Stimulated activated CD4-positive, alpha-beta T cell treated with anti-CD3 and anti-CD28 coated beads, Interleukin-2, amount 100 ng/mL, for 4 hours (primary cell): ENCODE results near the gene PCNX1.
"Not testable (repeated sequence)": the region's sequence is repeated elsewhere in the genome, so short reads cannot be mapped to it uniquely, and the experiment has no call there.

Experiments
- DNase-seq: peaks from one replicate; pipeline ENCODE4 v3.0.0-alpha.2; 2020; ENCODE audit warnings: low read depth

PCNX1 gene

DNA sequence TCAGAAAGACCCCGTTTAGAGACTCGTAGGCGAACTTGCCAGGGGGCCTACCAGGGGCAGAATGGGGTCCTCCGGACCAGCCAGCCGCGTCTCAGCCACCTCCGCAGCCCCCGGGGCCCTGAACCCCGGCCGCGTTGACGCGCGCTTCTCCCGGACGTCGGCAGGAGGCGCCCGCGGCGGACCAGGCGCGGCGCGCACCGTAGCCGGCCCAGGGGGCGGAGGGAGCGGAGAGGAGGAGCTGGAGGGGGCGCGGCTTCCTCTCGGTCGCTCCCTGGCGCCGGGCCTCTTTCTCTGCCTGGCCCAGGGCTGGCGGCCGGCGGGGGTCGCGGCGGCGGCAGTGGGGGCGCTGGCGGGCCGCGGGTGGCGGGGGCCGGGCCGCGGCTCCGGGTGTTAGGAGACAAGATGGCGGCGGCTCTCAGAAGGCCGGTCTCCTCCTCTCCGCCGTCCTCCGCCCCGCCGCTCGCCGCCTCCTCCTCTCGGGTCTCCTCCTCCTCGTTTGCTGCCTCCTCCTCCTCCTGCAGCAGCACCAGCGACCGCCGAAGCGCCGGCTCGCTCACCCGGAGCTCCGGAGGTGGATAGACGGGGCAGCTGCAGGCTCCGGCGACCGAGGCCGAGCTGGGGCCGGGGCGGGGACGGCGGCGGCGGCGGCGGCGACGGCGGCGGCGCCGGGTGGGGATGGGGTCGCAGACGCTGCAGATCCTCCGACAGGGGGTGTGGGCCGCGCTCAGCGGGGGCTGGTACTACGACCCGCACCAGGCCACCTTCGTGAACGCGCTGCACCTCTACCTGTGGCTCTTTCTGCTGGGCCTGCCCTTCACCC is at the start of gene PCNX1:
Gene PCNX1 (plus strand): TSS at position 284 of the 820 bp plus-strand sequence. CDS start 392 bp downstream, at position 676.
- peak; percentile 84 for DNase-seq

DNA sequence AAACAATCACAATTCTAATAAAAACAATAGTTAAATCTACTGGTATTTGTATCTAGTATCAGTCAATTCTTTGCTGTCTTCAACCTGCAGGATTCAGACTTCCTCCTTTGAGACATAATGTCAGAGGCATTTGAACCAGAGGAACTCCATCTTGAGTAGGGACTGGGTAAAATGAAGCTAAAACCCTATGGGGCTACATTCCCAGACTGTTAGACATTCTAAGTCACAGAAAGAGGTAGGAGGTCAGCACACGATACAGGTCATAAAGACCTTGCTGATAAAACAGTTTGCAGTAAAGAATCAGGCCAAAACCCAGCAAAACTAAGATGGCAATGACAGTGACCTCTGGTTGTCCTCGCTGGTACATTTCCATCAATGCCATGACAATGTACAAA is 49.8 kb upstream of the PCNX1 start:
- DNase-seq = no peak

DNA sequence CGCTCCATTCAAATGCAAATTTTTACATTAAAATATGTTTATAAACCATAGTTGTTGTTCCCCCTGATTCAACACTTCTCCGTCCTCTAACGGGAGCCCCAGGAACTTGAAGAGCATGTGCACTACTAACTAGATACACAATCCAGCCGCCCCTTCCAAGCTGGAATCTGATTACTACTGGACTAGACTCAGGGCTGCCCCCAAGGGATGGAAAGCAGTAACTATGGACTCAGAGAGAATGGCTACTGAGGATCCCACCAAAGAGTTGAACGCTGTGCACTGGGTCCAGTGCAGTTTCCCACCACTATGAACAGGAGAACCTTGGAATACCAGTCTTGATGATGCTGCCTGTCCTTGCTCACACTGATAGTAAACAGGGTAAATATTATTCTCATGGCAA is 48.6 kb upstream of the PCNX1 start:
- DNase-seq = no peak

- not testable (repeated sequence) for DNase-seq
Measured at GRCh38 chr14:70866992-70867391, 40.3 kb upstream of the PCNX1 start.

- no peak for DNase-seq
Measured at GRCh38 chr14:70871001-70871400, 36.3 kb upstream of the PCNX1 start.

GRCh38 chr14:70871863-70872677 is 35.2 kb upstream of the PCNX1 start:
- DNase-seq = no peak

DNA sequence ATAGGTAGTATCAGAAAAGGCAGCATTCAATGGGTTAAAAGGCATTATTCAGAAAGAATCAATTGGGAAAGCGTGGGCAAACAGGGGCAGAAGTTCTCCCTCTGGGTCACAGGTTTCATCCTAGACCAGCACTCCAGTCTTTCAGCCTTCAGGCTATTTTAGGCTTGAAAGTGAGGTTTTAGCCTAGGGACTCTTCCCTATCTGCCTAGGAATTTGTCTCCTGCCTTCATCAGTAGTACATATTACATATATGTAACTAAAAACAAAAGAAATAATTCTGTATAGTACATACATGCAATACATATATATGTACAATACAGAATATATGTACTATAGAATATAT is 34.6 kb upstream of the PCNX1 start:
- DNase-seq = no peak

DNA sequence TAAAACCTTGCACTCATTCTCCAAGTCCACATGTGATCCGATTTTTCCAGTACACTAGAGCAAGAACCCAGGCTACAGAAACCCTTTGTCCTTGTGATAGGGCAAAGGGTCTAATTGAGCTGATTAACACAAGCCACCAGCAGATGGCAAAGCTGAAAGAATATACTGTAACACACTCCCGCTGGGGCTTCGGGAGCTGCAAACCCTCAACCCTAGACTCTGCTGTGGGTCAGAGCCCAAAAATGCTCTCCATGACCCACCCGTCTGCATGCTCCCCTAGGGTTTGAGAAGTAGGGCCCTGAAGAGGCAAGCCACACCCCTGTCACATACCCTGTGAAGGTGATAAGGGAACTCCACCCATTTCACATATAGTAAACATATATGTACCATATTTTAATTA is 33.6 kb upstream of the PCNX1 start:
- DNase-seq = no peak

- DNase-seq = not testable (repeated sequence)
Measured at GRCh38 chr14:70875811-70876460, 31.3 kb upstream of the PCNX1 start.

- no peak for DNase-seq
Measured at GRCh38 chr14:70879448-70879847, 27.8 kb upstream of the PCNX1 start.

GRCh38 chr14:70880888-70881287 is 26.4 kb upstream of the PCNX1 start:
- not testable (repeated sequence) for DNase-seq

DNA sequence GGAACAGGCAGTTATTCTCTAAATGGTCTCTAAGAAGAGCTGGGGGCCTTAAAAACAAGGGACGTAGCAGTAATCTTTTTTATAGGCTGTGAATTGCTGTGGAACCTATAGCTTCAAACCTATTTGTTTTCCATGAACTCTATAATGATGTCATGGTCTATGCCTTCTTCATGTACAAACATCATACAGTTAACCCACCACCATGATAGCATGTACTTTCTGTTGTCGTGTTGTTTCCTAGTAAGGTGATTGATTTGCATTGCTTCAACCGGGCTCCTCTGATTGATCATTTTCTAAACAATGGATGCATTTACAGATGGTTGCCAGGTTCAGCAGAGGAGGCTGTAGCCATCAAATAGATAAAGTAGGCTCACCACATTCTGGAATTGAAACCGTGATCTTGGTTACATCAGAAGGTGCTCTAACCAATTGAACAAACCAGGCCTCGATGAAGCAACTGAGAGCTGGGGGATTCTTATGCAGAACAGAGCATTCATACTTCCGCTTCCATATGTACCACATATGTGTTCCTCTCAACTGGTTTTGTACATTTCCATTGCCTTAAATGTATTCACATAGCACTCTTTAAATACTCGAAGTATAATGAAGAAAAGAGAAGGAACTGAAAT is 25.6 kb upstream of the PCNX1 start:
- DNase-seq = no peak

DNA sequence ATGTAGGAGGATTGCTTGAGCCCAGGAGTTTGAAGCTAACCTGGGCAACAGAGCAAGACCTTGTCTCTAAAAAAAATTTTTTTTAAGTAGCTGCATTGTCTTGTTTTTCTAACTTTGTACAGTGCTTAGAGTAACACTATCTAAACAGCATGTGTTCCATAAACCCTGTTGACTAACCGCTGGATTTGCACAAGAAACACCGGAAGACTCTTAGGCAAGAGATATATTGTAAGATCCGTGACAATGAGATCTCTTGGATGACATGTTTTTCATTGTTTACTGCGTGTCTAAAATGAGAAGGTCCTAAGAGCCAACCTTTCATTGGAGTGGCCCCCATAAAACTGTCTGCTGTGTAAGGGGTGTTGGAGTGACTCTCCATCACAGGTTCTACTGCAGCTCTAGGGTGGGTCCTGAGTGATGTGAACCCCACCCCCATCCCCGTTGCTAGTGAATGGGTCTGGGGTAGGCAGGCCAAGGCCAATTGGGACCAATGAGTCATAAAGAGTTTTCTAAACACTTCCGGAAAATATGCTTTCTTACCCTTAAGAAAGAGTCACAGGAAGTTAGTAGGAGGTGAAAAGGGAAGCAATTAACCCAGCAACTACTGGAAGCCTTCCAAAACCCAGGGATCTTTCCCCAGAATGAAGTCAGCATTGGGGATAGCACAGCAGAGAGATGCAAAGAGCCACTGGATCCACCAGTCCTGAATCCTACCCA is 24.3 kb upstream of the PCNX1 start:
- no peak for DNase-seq

GRCh38 chr14:70884595-70885342 is 22.5 kb upstream of the PCNX1 start:
- no peak for DNase-seq

DNA sequence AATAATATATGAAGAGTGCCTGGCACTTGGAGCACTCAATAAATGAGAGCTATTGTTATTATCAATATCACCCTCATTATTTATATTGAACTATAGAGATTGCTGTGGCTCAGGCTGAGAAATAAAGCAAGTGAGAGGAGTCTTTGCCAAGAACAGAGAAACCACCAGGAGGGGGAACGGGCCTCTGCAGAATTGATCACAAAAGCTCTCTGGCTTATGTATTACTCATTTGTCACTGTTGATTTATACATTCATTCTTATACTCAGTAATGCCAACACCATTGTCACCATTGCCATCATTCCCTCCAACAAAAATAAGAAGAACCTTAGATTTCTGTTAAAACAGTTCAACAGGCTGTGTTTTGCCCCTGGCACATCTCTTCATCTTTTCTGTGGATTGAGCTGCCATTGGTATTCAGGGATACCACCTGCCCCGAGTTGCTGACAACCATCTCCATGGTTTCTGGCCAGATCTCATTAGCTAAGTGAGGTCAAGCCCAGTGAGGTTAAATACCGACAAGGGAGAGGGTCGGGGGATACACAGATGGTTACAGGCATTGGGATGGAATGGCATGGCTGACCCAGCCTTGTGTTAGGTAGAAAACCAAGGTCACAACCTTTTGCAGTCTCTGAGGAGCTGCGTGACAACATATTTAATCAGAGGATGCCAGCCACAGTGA is 21.8 kb upstream of the PCNX1 start:
- no peak for DNase-seq

DNA sequence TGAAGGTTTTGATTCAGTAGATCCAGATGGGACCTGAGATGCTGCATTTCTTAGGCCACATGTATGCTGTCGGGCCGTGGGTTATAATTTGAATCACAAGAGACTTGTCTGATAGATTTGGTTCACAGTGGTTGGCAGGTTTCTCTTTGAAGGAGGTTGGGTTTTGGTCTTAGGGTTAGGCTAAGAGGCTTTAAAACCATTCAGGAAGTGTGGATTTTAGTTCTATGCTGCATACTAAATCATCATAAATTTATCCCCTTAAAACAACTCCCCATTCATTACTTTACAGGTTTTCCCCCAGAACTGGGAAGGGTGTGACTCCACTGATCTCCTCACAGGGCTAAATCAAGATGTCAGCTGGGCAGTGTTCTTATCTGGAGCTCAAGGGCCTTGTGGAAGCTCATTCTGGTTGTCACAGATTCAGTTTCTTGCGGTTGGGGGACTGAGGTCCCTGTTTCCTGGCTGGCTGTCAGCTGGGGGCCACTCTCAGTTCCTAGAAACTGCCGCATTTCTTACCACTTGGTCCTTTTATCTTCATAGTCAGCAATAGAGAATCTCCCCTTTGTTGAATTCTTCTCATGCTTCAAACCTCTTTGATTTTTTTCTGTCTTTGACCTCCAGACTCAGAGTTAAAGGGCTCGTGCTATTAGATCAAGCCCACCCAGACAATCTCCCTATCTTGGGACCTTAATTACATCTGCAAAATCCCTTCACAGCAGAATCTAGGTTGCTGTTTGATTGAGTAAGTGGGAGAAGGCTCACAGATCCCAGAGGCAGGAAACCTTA is 20.6 kb upstream of the PCNX1 start:
- no peak for DNase-seq

- DNase-seq = no peak
Measured at GRCh38 chr14:70887207-70887681, 20.0 kb upstream of the PCNX1 start.

- no peak for DNase-seq
Measured at GRCh38 chr14:70887737-70888499, 19.3 kb upstream of the PCNX1 start.
